ENCODE data around the gene ITGB3. TPM values are rescaled to one million over a fixed set of nuclear protein-coding genes. Genes with fewer than 3 reads are reported as not detected.

Gene ITGB3
- polyA plus RNA-seq, 1 of the 3 experiments (the other 2 are of a cell fraction): 4.6 TPM

- Histone ChIP-seq H3K27ac (ENCODE audit: low read depth in 2 of 2, low read length in 1 of 2) (no peak overlapping the region), H3K79me2 (ENCODE audit: insufficient read depth) (no peaks in the 10 kb centered on the region), H3K4me3 (ENCODE audit: low read depth in 2 of 2, low read length in 1 of 2) (no peak overlapping the region), H3K9me2 (no peaks in the 10 kb centered on the region), H4K20me1 (ENCODE audit: insufficient read depth) (no peaks in the 10 kb centered on the region), H3K4me1 (ENCODE audit: control insufficient read depth in 1 of 2, insufficient read depth in 2 of 2, low read depth in 1 of 2, low read length in 1 of 2) (no peaks in the 10 kb centered on the region), H3K9me3 (no peaks in the 10 kb centered on the region), H2AFZ (ENCODE audit: low read depth) (no peak overlapping the region), H3K27me3 (ENCODE audit: insufficient read depth) (no peaks in the 10 kb centered on the region), H3K9ac (no peak overlapping the region), H3F3A (replicated peaks; ENCODE audit: insufficient read depth) (peaks cover 3% of the 10 kb centered on the region), H3K4me2 (no peak overlapping the region), H3K36me3 (replicated peaks in 1 of 2; ENCODE audit: control insufficient read depth in 1 of 2, insufficient read depth in 2 of 2, low read length in 1 of 2) (no peaks in the 10 kb centered on the region)
- CTCF ChIA-PET: interaction anchor here (0.9 to 5.3 kb wide), 5 partner anchors 11 to 106 kb away, joined by 3 to 23 read pairs (median 5); no protein-coding TSS in a partner anchor
- TF ChIP-seq FOXJ3 (CRISPR knock-in tag; IDR thresholded peaks at IDR 0.05) (no peak), FOSL2 (IDR thresholded peaks at IDR 0.05; ENCODE audit: borderline replicate concordance, low read depth) (no peak), EP300 (IDR thresholded peaks at IDR 0.05; ENCODE audit: borderline replicate concordance in 1 of 2, low read depth in 1 of 2, low read length in 1 of 2) (no peak), GATA2 (CRISPR knock-in tag; IDR thresholded peaks at IDR 0.05) (no peak), FOXM1 (IDR thresholded peaks at IDR 0.05; ENCODE audit: low read depth) (no peak), REST (IDR thresholded peaks at IDR 0.05; ENCODE audit: low read depth, low read length) (no peak), JUND (IDR thresholded peaks at IDR 0.05) (no peak), CHD2 (IDR thresholded peaks at IDR 0.05; ENCODE audit: low read length, partially characterized antibody) (no peak), RAD21 (IDR thresholded peaks at IDR 0.05; ENCODE audit: low read length) (no peak), GABPA (IDR thresholded peaks at IDR 0.05; ENCODE audit: low read depth) (no peak)
- no peak for DNase-seq
- WGBS (ENCODE audit: low lambda C conversion rate): 57% methylated on average over 3 of the region's 3 CpGs
- POLR2A ChIA-PET: interaction anchor here (1.1 kb wide), 1 partner anchor 25 kb away, joined by 3 read pairs; no protein-coding TSS in a partner anchor
These were observed 43.5 kb upstream of the ITGB3 start for GRCh38 chr17:47210105-47210504.

GRCh38 chr17:47210779-47211178 is 42.8 kb upstream of the ITGB3 start:
- DNase-seq: no peak
- no peak overlapping the region for H3K4me2 ChIP-seq
- WGBS (ENCODE audit: low lambda C conversion rate): 43% methylated on average over 2 of the region's 2 CpGs
- H3F3A ChIP-seq (replicated peaks; ENCODE audit: insufficient read depth): peaks cover 3% of the 10 kb centered on the region
- no peaks in the 10 kb centered on the region for H3K4me1 ChIP-seq (ENCODE audit: control insufficient read depth in 1 of 2, insufficient read depth in 2 of 2, low read depth in 1 of 2, low read length in 1 of 2)
- H3K9me3 ChIP-seq: no peaks in the 10 kb centered on the region
- no peaks in the 10 kb centered on the region for H3K9me2 ChIP-seq
- CTCF ChIA-PET: interaction anchor here (1.3 to 5.3 kb wide), 2 partner anchors 10 to 19 kb away, joined by 5 to 23 read pairs; no protein-coding TSS in a partner anchor
- no peak overlapping the region for H2AFZ ChIP-seq (ENCODE audit: low read depth)
- no peak overlapping the region for H3K4me3 ChIP-seq (ENCODE audit: low read depth in 2 of 2, low read length in 1 of 2)
- no peak overlapping the region for H3K27ac ChIP-seq (ENCODE audit: low read depth in 2 of 2, low read length in 1 of 2)
- POLR2A ChIA-PET: interaction anchor here (0.6 to 1.1 kb wide), 2 partner anchors 26 to 143 kb away, joined by 3 read pairs; no protein-coding TSS in a partner anchor
- H3K79me2 ChIP-seq (ENCODE audit: insufficient read depth): no peaks in the 10 kb centered on the region
- H4K20me1 ChIP-seq (ENCODE audit: insufficient read depth): no peaks in the 10 kb centered on the region
- TF ChIP-seq RCOR1 (IDR thresholded peaks at IDR 0.05; ENCODE audit: low read length) (no peak), MXI1 (IDR thresholded peaks at IDR 0.05; ENCODE audit: low read depth, low read length) (no peak), NRF1 (IDR thresholded peaks at IDR 0.05; ENCODE audit: low read depth, low read length) (no peak), YY1 (IDR thresholded peaks at IDR 0.05; ENCODE audit: low read depth) (no peak), TAF1 (IDR thresholded peaks at IDR 0.05; ENCODE audit: borderline replicate concordance, low read depth, low read length) (no peak), MAX (IDR thresholded peaks at IDR 0.05; ENCODE audit: low read depth) (no peak), EP300 (IDR thresholded peaks at IDR 0.05; ENCODE audit: borderline replicate concordance in 1 of 2, low read depth in 1 of 2, low read length in 1 of 2) (no peak), RXRA (IDR thresholded peaks at IDR 0.05; ENCODE audit: borderline replicate concordance, low read depth) (no peak), IRF3 (IDR thresholded peaks at IDR 0.05; ENCODE audit: low read depth, low read length) (no peak), PBX3 (IDR thresholded peaks at IDR 0.05) (no peak), GATA2 (CRISPR knock-in tag; IDR thresholded peaks at IDR 0.05) (no peak), FOXM1 (IDR thresholded peaks at IDR 0.05; ENCODE audit: low read depth) (no peak), MEF2A (IDR thresholded peaks at IDR 0.05; ENCODE audit: borderline replicate concordance, low read depth) (no peak), JUND (IDR thresholded peaks at IDR 0.05) (no peak), GABPA (IDR thresholded peaks at IDR 0.05; ENCODE audit: low read depth) (no peak), USF2 (IDR thresholded peaks at IDR 0.05; ENCODE audit: borderline replicate concordance, low read depth, low read length) (no peak), SIN3A (IDR thresholded peaks at IDR 0.05; ENCODE audit: borderline replicate concordance, low read depth, low read length) (no peak)
- H3K27me3 ChIP-seq (ENCODE audit: insufficient read depth): no peaks in the 10 kb centered on the region
- H3K9ac ChIP-seq: no peak overlapping the region
- H3K36me3 ChIP-seq (replicated peaks in 1 of 2; ENCODE audit: control insufficient read depth in 1 of 2, insufficient read depth in 2 of 2, low read length in 1 of 2): no peaks in the 10 kb centered on the region
